Kidney (tissue), 14 donors: ENCODE measurements around the gene HCRTR1. TPM values are rescaled to one million over a fixed set of nuclear protein-coding genes. Genes with fewer than 3 reads are reported as not detected.
A peak's percentile ranks its signal among the peaks of the same experiment; 100 is the strongest.

Experiments
- DNase-seq, 5 donors: peaks; one replicate each; pipeline ENCODE4 v3.0.0-alpha.2; 2013 to 2020
- FAIRE-seq: peaks from 2 replicates; lab custom pipeline; 2012; peaks lifted over from hg19 to GRCh38; lab: Jason Lieb, UNC
- H3K27ac ChIP-seq, 2 donors: one replicate each; pipeline ENCODE4 v1.7.0; 2013; ENCODE audit warnings: low read depth in 2 of 2, low read length in 2 of 2, inconsistent platforms in 1 of 2
- H3K27me3 ChIP-seq: one replicate; pipeline ENCODE4 v1.7.1; 2013; ENCODE audit warnings: low read length, inconsistent platforms; ENCODE audit not compliant: control insufficient read depth, insufficient read depth
- H3K36me3 ChIP-seq, 3 donors: one replicate each; pipeline versions ENCODE4 v1.7.0 to v1.7.1; 2013; ENCODE audit warnings: low read length in 3 of 3, control low read depth in 1 of 3, inconsistent platforms in 1 of 3; ENCODE audit not compliant: insufficient read depth in 3 of 3, control insufficient read depth in 2 of 3
- H3K4me1 ChIP-seq, 3 donors: one replicate each; pipeline versions ENCODE4 v1.7.0 to v1.7.1; 2013; ENCODE audit warnings: low read length in 3 of 3, inconsistent platforms in 1 of 3, low read depth in 1 of 3; ENCODE audit not compliant: control insufficient read depth in 2 of 3, insufficient read depth in 2 of 3
- H3K4me3 ChIP-seq, 3 donors: one replicate each; pipeline versions ENCODE4 v1.7.0 to v1.8.1; 2013; ENCODE audit warnings: low read length in 3 of 3, control low read depth in 1 of 3, inconsistent platforms in 1 of 3
- H3K9ac ChIP-seq, 3 donors: one replicate each; pipeline versions ENCODE4 v1.7.0 to v1.7.1; 2013; ENCODE audit warnings: low read length in 3 of 3, control low read depth in 1 of 3, inconsistent platforms in 1 of 3
- H3K9me3 ChIP-seq, 3 donors: one replicate each; pipeline versions ENCODE4 v1.7.0 to v1.7.1; 2013; ENCODE audit warnings: low read length in 3 of 3, control low read depth in 1 of 3, inconsistent platforms in 1 of 3; ENCODE audit not compliant: control insufficient read depth in 2 of 3, insufficient read depth in 1 of 3
- intact Hi-C: fragments of 100-400 bp; cut with DNase I; formaldehyde crosslinking; loops from one replicate; pipeline ENCODE4 v1.11.1; 2022
- polyA plus RNA-seq: library from polyadenylated mRNA; stranded (reverse); fragments of 350-450 nt; fragmentation: Illumina TruSeq; extraction: RNeasy Lipid Tissue Mini Kit (QIAGEN cat#74804); gene quantifications from one replicate; pipeline ENCODE4 v1.2.3, GENCODE V29; 2014; ENCODE audit warnings: low read depth, low replicate concordance; ENCODE audit not compliant: insufficient read depth
- total RNA-seq: library from RNA; stranded (reverse); fragmentation: NEBNext Ultra II Directional; extraction: Animal tissue kit (Norgen Biotek cat#: 25700); gene quantifications from one replicate; pipeline ENCODE4 v1.2.1, GENCODE V29; 2021
- TF ChIP-seq, protein P1 (sequence below): IDR thresholded peaks from 3 replicates; pipeline ENCODE4 v1.5.1; 2012; ENCODE audit warnings: mild to moderate bottlenecking, moderate library complexity, borderline replicate concordance; ENCODE audit not compliant: insufficient read depth; ENCODE audit errors: extremely low read depth
- donor health status: control.
- donor health status: control.
- donor health status: control.
- donor health status: control.
- donor health status: control.
- donor health status: DM: yes; HTN: yes; CAD: no.
- donor health status: Normal renal cell carcinoma (clear cell type).

Gene HCRTR1
- total and polyA plus RNA-seq, 2 donors from 2014 or later, result 0.35 TPM; not detected in 1

DNA sequence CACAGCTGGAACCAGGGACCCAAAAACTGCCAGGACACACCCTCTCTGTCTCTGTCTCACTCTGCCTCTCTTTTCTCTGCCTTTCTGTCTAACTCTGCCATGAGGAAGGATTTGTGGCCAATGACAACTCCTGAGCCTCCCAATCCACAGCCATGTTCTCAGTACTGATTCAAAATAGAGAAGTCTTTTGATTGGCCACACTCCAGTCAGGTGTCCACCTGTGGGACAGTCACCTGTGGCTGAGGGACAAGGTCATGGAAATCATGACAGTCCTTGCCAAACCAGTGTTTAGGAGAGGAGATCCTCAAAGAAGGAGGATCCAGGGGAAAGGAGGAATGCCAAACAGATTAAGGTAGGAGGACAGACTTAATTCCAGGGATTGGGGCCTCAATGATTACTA is 25.4 kb upstream of the HCRTR1 start:
- peak overlapping the region in 1 of 3 donors; percentile 37 for H3K9ac ChIP-seq
- FAIRE-seq (no peak), DNase-seq (no peak)
- TF ChIP-seq, protein P1, sequence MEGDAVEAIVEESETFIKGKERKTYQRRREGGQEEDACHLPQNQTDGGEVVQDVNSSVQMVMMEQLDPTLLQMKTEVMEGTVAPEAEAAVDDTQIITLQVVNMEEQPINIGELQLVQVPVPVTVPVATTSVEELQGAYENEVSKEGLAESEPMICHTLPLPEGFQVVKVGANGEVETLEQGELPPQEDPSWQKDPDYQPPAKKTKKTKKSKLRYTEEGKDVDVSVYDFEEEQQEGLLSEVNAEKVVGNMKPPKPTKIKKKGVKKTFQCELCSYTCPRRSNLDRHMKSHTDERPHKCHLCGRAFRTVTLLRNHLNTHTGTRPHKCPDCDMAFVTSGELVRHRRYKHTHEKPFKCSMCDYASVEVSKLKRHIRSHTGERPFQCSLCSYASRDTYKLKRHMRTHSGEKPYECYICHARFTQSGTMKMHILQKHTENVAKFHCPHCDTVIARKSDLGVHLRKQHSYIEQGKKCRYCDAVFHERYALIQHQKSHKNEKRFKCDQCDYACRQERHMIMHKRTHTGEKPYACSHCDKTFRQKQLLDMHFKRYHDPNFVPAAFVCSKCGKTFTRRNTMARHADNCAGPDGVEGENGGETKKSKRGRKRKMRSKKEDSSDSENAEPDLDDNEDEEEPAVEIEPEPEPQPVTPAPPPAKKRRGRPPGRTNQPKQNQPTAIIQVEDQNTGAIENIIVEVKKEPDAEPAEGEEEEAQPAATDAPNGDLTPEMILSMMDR, result no peak
- H3K36me3 ChIP-seq, result no peaks in the 10 kb centered on the region
- no peak overlapping the region for H3K4me3 ChIP-seq
- no peaks in the 10 kb centered on the region for H3K27me3 ChIP-seq
- intact Hi-C loops, result loop anchor here (5.0 kb wide), 1 partner anchor 40 kb away; no protein-coding TSS in a partner anchor
- H3K9me3 ChIP-seq, result no peaks in the 10 kb centered on the region
- no peak overlapping the region for H3K27ac ChIP-seq
- peaks cover 0 to 15% (median 10%) of the 10 kb centered on the region in 3 donors for H3K4me1 ChIP-seq

DNA sequence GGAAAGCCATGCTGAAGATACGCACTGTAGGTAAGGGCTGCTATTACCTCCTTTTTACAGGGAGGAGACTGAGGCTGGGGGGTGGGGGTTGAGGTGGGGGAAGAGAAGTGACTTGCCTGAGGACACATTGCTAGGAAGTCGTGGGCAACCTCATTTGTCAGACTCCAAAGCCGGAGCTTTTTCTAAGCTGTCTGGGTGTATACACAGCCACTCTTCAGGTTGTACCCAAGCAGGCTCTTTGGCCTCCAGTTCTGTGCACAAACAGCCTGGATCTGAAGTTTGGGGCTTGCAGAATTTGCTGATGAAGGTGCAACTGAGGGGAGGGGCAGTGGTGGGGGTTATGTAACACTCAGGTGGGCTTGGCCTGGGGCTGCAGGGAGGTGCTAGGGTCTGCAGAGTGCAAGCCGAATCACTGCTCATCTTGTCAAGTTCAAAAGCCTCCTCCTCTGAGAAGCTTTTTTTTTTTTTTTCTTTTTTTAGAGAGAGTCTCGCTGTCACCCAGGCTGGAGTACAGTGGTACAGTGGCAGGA is 24.3 kb upstream of the HCRTR1 start:
- H3K9ac ChIP-seq, result no peak overlapping the region
- H3K36me3 ChIP-seq, result no peaks in the 10 kb centered on the region
- no peaks in the 10 kb centered on the region for H3K27me3 ChIP-seq
- TF ChIP-seq, protein P1, result no peak
- no peaks in the 10 kb centered on the region for H3K9me3 ChIP-seq
- DNase-seq, result no peak
- H3K27ac ChIP-seq, result no peak overlapping the region
- no peak overlapping the region for H3K4me3 ChIP-seq
- peaks cover 0 to 9% (median 4%) of the 10 kb centered on the region in 3 donors for H3K4me1 ChIP-seq
- intact Hi-C loops, result loop anchor here (5.0 kb wide), 1 partner anchor 41 kb away; no protein-coding TSS in a partner anchor
- no peak for FAIRE-seq

DNA sequence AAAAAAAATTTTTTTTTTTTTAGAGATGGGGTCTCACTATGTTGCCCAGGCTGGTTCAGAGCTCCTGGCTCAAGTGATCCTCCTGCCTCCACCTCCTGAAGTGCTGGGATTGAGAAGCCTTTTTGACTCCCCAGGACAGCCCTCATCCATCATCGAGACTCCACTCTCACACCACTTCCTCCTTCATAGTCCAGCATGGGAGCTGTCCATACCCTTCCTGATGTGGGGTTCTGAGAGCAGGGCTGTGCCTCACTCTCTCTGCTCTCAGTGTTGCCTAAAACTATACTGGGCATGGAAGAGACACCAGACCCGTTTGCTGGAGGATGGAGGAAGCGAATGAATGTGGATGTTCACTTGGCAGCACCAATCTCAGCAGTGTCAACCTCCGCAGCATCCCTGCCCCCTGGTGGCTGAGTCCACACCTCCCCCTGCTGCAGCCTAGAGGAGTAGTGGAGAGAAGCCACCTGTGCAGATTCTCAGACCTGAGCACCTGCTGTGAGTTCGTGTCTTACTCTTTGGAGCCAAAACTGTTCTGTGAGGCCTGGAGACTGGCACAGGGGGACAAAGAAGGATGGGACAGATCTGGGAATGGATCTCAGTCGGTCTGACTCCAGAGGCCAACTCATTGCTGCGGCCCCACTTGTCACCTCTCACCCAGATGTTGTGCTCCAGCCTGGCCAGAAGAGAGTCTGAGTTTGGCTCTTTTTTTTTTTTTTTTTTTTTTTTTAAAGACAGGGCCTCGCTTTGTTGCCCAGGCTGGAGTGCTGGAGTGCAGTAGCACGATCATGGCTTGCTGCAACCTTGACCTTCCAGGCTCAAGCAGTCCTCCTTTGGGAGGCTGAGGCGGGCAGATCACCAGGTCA is 23.5 kb upstream of the HCRTR1 start:
- TF ChIP-seq, protein P1, result peak; percentile 81
- no peak overlapping the region for H3K9ac ChIP-seq
- no peak overlapping the region for H3K4me3 ChIP-seq
- H3K27ac ChIP-seq, result no peak overlapping the region
- FAIRE-seq, result no peak
- H3K27me3 ChIP-seq, result no peaks in the 10 kb centered on the region
- DNase-seq, result peak; percentile 69 to 91 (median 82)
- peaks cover 0 to 5% (median 0%) of the 10 kb centered on the region in 3 donors for H3K4me1 ChIP-seq
- H3K36me3 ChIP-seq, result no peaks in the 10 kb centered on the region
- H3K9me3 ChIP-seq, result no peaks in the 10 kb centered on the region
- intact Hi-C loops, result loop anchor here (5.0 kb wide), 1 partner anchor 42 kb away; no protein-coding TSS in a partner anchor
